Activated CD4-positive, alpha-beta T cell treated with anti-CD3 and anti-CD28 coated beads for 4 hours (primary cell): ENCODE results near the gene SF3B3.
"Not testable (repeated sequence)": the region's sequence is repeated elsewhere in the genome, so short reads cannot be mapped to it uniquely, and the experiment has no call there.

Experiments
- DNase-seq, 2 donors: peaks; one replicate each; pipeline ENCODE4 v3.0.0-alpha.2; 2020

The SF3B3 gene

DNA sequence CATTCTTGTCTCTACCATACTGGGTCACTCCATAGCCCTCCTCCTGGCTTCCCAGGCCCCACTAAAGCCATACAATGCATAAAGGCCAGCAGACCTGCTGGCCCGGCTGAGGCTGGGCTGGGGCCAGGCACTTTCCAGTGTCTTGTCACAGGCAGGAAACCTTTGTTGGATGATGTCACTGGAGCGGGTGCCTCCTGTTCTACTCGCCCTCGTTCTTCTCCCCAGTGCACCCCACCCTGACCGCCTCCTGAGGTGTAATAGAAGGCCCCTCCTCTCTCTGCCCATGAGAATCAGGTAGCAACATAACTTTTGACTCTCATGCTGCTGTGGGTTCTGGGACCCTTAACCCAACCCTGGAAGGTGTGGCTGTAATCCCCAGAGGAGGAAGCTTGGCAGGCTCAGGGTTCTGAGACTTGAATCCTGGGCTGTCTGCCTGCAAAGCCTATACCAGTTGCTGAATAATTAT, 68.5 kb downstream of the SF3B3 start:
- no peak for DNase-seq

DNA sequence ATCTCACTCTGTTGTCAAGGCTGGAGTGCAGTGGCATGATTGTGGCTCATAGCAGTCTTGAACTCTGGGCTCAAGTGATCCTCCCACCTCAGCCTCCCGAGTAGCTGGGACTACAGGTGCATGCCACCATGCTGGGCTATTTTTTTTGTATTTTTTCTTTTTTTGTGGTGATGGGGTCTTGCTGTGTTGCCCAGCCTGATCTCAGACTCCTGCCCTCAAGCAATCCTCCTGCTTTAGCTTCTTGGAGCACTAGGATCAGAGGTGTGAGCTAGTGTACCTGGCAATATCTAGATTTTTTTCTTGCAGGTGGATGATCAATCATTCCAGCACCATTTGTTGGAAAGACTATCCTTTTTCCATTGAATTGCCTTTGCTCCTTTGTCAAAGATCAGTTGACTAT, 69.9 kb downstream of the SF3B3 start:
- no peak for DNase-seq

DNA sequence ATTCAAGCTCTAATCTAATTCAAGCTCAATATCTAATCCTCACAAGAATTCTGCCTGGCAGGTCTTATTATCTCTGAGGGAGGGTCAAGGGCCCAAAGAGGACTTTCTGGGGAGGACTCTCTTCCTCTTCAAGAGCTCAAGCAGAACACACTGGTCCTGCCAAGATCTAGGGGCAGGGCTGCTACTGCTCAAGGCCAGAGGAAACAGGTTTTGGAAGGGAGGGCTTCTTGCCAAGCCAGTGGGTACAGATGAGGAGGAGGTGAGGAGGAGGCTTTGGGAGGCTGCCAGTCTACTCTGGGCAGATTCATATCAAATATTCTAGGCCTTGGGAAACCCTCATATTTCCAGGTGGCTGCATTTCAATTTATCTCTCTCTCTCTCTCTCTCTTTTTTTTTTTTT, 71.0 kb downstream of the SF3B3 start:
- no peak for DNase-seq

DNA sequence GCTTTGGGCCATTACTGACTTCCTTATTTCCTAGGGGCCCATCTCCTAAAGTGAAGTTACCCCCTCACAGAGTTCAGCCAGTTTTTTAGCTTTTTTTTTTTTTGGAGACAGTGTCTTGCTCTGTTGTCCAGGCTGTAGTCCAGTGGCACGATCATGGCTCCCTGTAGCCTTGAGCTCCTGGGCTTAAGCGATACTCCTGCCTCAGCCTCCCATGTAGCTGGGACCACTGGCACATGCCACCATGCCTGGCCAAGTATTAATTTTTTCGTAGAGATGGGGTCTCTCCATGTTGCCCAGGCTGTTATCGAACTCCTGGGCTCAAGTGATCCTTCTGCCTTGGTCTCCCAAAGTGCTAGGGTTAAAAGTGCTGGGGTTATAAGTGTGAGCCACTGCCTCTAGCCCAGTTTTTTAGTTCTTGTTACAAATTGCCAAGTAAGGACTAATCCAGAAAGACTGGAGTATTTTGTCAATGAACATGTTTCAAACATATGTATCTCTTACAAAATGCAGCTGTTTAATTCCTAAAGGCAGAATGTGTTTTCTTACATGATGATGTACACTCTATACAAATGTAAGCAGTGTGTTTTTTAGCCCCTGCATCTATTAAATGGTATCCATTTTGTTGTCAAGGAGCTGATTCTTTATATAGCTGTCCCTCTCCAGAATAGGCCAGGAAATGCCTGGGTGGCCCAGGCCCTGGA, 73.7 kb downstream of the SF3B3 start:
- DNase-seq = no peak

DNA sequence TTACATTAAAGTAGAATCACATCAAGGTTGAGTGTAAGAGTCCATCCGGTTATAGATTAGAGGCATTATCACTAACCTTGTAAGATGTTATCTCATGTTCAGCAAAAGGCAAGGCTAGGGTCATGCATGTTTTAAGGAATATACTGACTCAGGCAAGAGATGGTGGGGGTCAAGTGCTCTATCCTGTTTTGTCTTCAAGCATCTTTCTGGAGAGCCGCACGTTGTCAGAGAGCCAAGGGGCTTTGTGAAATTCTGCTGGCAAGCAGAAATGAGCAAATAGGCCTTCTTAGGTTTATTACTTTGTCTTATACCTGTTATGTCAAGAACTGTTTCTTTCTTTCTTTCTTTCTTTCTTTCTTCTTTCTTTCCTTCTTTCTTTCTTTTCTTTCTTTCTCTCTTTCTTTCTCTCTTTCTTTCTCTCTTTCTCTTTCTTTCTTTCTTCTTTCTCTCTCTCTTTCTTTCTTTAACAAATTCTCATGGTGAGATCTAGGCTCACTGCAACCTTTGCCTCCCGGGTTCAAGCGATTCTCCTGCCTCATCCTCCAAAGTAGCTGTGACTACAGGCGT, 75.4 kb downstream of the SF3B3 start:
- no peak for DNase-seq

DNA sequence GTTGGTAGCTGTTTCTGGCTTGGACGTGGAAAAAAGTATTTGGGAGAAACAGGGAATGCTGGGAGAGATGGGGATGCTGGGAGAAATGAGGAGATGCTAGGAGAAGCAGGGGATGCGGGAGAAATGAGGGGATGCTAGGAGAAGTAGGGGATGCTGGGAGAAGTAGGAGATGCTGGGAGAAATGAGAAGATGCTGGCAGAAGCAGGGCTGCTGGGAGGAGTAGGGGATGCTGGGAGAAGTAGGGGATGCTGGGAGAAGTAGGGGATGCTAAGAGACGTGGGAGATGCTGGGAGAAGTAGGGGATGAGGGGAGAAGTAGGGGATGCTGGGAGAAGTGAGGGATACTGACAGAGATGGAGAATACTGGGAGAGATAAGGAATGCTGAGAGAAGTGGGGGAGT, 77.1 kb downstream of the SF3B3 start:
- DNase-seq = no peak

DNA sequence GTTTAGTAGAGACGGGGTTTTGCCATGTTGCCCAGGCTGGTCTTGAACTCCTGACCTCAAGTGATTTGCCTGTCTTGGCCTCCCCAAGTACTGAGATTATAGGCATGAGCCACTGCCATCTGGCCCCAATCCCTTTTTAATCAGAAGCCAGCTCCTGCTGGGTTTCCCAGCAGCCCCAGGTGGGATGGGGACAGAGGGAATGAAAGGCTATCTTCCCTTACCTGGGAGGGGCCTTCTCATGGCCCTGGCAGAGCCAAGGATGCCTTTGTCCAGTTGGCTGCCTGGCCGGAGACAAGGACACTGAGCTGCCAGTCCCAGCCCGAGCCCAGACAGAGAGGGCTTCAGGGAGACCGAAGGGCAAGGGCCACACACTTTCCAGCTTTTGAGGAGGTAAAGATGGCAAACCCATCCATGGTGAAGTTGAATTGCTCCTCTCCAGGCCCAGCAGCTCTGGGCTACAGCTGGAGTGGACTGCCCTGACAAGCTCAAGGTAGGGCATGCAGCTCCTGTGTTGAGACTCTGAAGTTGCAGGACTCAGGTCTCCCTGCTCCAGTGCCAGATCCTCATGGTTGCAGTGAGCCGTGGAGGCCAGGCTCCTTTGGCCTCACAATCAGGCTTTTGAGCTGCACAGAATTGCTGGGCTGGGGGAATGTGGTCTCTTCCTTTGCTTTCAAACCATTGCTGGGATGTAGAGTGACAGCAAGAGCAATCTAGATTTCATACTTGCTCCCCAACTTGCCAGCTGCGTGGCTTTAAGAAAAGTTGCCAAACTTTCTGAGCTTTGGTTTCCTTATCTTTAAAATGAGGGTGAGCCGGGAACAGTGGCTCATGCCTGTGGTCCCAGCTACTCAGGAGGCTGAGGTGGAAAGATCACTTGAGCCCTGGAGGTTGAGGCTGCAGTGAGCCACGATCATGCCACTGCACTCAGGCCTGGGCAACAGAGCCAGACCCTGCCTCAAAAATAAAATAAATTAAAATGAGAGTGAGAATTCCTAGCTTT, 78.3 kb downstream of the SF3B3 start:
- no peak for DNase-seq

DNA sequence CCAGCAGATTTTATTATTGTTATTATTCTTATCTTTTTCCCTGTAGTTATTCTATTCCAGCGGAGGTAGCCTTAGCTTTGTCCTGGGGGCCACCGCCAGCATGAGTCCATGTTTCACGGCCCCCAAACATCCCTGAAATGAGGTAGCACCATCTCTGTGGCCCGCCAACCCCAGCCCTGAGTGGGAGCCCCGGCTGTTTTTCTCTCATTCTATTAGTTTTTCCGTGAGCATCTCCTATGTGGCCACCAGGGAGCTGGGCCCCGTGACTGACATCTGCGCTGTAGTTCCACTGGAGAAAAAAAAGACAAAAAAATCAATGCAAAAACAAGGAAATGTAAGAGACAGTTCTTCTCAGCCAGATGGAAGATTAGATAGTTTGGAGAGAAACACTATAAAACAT, 79.2 kb downstream of the SF3B3 start:
- DNase-seq = no peak

DNA sequence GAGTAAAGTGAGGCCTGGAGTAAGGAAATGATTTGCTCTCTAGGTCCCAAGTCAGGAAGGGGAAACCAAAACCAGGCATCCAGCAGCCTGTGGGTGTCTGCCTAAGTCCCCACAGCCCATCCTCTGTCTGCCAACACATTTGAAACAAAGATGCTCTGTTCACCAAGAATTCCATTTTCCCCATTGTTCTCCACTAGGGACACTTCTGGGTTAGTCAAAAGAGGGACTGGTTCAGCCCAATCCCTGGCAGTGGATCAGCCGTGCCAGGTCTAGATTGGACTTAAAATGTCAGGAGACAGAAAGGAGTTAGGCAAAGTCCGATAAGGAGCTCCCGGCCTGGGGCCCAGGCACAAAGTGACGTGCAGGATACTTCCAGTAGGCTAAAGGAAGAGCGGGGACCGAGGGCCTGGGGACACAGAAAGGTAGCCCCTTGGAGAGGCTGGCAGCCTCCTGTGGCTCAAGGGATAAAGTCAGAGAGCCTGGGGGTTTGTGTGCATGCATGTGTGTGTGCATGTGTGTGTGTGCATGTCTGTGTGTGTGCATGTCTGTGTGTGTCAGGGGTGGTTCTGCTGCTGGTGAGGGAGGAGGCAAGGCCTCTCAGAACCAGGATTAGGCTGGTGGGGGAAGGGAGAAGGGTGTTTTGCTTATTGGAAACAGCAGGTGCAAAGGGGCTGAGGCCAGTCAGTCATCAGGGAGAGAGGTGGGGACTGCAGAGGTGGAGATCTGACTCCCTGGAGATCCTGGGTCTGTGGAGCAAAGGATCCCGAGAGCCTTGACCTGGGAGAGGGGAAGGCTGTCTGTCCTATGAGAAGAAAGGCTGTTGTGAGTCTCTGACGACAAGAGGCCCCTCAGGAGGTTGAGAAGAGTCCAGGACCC, 81.0 kb downstream of the SF3B3 start:
- DNase-seq = no peak

DNA sequence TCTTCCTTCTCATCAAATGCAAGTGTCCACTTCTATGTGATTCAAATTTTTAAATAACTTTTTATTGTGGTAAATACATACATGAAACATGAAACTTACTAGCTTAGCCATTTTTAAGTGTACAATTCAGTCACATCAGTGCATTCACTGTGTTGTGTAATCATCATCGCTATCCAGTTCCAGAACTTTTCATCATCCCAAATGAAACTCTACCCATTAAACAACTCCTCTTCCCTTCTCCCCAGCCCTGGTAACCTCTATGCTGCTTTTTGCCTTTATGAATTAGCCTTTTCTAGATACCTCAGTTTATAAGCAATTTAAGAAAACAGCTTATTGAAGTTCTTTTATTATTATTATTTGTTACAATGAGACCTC, 81.7 kb downstream of the SF3B3 start:
- DNase-seq = no peak

DNA sequence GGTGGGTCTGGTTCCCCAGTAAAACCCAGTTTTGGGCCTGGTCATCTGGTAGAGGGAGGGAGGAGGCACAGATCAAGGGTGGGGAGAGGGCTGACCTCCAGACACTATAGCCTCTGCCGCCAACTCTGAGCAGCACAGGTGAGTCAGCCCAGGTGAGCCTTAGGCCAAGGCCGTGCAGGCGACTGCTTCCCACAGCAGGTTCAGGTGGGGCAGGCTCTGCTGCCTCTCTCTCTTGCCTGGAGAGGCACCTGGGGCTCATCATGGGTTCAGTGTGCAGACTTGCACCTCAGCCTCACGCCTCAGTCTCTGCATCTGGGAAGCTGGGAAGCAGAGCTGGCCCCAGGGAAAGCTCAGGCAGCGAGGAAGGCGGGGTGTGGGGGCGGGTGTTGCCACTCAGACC, 84.9 kb downstream of the SF3B3 start:
- DNase-seq = no peak

DNA sequence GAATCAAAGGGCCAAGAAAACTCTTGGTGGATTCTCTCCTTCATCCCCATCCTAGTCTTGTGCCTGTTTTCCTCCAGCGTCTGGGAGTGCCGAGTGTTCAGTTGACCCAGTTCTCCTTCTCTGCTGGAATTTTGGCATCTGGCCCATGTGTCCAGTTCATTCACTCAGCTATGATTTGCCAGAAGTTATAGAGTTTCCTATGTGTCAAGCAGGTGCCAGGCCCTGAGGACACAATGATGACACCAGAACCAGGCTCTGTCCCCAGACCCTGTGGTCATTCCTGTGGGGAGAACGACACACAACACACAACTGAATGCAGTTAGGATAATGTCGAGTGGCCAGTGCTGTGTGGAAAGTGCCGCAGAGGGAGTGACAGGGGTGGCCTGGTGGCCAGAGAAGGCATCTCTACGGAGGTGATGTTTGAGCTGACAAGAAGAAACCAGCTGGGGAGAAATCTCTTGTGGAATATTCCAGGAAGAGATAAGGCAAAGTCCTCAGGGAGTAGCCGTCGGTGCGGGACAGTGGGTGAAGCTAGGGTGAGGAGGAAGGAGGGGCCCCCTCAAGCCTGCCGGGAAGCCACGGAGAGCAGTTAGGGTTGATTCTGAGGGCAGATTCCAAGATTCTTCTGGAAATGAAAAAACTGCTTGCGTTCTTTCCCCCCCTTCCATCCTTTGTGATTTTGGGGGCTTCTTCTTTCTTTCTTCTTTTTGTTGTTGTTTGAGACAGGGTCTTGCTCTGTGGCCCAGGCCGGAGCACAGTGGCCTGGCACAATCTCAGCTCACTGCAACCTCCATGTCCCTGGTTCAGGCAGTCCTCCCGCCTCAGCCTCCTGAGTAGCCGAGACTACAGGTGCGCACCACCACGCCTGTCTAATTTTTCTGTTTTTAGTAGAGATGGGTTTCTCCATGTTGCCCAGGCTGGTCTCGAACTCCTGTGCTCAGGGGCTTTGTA, 86.9 kb downstream of the SF3B3 start:
- no peak for DNase-seq

DNA sequence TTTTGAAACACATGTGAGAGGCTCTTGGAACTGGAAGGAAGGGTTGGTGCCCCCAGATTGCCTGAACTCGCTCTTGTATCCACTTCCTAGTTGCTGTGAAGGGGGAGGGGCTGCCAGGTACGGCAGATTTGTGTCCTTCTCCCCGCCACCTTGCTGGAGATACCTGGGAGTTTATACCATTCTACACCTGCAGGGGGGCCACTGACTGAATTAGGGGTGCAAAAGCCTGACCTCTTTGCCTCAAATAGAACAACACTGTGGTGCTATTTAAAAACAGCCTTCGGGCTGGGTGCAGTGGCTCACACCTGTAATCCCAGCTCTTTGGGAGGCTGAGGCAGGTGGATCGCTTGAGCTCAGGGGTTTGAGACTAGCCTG, 87.6 kb downstream of the SF3B3 start:
- no peak for DNase-seq

DNA sequence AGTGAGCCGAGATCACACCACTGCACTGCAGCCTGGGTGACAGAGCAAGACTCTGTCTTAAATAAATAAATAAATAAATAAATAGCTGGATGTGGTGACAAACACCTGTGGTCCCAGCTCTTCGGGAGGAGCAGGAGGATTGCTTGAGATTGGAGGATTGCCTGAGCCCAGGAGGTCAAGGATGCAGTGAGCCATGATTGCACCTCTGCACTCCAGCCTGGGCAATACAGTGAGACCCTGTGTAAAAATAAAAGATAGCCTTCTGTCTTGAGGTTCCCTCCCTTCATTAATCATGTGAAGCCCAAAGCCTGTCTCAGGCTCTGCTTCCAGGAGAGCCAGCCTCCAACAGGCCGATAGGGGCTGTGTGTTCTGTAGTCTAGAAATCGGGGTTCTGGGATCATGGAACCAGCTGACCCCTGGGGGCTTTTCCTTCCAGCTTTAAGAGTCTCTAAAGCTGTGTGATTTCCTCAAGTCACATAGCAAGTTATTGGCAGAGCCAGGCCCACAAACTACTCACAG, 88.2 kb downstream of the SF3B3 start:
- DNase-seq = no peak

DNA sequence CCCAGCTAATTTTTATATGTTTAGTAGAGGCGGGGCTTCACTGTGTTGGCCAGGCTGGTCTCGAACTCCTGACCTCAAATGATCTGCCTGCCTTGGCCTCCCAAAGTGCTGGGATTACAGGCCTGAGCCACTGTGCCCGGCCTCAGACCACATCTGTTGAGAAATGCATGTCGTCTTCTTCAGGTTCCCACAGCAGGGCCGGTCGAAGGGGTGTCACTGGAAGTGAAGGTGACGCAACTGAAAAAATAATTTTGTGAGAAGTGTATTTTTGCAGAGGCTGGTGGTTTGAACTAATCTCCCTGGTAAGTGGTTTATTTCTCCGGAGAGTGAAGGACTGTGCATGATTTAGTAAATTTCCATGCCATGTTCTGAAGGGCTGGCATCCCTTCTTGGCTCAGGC, 89.3 kb downstream of the SF3B3 start:
- no peak for DNase-seq

DNA sequence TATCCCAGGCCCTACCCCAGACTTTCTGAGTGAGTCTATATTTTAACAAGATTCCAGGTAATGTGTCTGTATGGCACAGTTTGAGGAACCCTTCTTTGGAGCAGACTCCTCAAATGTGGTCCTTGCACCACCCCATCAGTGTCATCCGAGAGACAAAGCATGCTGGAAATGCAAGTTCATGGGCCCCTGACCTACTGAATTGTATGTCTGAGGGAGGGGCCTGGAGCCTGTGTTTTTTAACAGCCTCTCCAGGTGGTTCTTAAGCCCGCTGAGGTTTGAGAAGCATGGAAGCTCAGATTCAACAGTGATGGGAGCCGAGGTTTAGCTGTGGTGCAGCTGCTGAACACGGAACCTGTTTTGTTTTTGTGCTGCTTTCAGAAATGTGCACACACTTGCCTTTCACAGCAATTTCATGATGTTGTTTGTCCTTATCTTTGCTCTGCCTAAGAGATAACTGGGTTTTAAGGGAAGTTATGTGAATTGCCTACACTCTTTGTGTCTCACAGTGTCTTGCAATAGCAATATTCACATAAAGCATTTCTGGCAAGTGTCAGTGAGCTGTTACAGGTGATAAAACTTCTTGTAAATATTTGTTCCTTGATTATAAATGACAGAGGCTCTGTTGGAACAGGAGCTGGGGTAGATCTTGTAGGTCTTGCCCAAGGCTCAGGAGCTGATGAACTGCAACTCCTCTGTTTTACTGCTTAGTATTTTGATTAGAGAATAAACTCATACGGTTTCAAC, 90.8 kb downstream of the SF3B3 start:
- no peak for DNase-seq

DNA sequence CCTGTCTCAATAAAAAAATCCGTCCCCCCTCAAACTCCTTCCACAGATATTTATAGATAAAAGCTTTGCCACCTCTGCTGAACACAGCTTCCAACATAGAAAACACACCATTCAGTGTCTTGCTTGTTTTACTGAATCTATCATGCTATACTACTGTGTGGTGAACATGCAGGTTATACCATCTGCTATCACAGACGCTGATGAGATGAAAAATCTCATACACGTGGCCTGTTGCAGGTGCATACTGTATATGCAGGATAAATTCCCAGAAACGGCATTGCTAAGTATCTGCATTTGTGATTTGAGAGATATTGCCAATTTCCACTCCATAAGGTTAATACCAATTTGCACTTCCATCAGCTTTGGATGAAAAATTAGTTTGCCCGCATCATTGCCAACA, 92.3 kb downstream of the SF3B3 start:
- DNase-seq = no peak

DNA sequence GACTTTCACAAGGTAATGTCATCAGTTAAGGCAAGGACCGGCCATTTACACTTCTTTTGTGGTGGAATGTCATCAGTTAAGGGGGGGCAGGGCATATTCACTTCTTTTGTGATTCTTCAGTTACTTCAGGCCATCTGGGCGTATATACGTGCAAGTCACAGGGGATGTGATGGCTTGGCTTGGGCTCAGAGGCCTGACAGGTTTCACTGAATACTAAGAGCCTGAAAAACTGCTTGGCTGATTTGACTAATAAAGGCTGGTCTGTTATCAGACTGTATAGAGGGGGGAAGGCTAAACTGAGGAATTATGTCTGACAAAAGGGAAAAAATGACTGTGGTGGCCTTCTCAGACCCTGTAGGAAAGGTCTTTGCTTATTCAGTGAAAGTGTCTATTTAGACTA, 98.2 kb downstream of the SF3B3 start:
- DNase-seq = not testable (repeated sequence)
